HG02938 (cell line): ENCODE measurements around the gene GET3.
"Not testable (repeated sequence)": the region's sequence is repeated elsewhere in the genome, so short reads cannot be mapped to it uniquely, and the experiment has no call there.

ENCODE experiments used
- ATAC-seq: cut with Tn5 transposase; IDR thresholded peaks from one replicate; pipeline ENCODE4 v1.9.1; 2021; ENCODE audit warnings: mild to moderate bottlenecking, moderate library complexity; ENCODE audit not compliant: unreplicated experiment

The GET3 gene

GRCh38 chr19:12715102-12715501, 22.2 kb upstream of the GET3 start:
- no peak for ATAC-seq

- ATAC-seq: no peak
Observed at GRCh38 chr19:12715929-12716328, 21.4 kb upstream of the GET3 start.

DNA sequence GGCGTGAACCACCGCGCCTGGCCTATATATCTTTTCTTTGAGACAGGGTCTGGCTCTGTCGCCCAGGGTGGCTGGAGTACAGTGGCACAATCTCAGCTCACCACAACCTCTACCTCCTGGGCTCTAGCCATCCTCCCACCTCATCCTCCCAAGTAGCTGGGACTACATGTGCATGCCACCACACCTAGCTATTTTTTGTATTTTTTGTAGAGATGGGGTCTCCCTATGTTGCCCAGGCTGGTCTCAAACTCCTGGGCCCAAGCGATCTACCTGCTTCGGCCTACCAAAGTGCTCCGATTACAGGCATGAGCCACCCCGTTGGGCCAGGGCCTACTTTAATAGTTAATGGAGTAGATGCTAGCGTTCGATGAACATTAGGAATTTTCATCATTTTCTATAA, 17.0 kb upstream of the GET3 start:
- no peak for ATAC-seq

- no peak for ATAC-seq
Observed at GRCh38 chr19:12720851-12721655, 16.2 kb upstream of the GET3 start.

DNA sequence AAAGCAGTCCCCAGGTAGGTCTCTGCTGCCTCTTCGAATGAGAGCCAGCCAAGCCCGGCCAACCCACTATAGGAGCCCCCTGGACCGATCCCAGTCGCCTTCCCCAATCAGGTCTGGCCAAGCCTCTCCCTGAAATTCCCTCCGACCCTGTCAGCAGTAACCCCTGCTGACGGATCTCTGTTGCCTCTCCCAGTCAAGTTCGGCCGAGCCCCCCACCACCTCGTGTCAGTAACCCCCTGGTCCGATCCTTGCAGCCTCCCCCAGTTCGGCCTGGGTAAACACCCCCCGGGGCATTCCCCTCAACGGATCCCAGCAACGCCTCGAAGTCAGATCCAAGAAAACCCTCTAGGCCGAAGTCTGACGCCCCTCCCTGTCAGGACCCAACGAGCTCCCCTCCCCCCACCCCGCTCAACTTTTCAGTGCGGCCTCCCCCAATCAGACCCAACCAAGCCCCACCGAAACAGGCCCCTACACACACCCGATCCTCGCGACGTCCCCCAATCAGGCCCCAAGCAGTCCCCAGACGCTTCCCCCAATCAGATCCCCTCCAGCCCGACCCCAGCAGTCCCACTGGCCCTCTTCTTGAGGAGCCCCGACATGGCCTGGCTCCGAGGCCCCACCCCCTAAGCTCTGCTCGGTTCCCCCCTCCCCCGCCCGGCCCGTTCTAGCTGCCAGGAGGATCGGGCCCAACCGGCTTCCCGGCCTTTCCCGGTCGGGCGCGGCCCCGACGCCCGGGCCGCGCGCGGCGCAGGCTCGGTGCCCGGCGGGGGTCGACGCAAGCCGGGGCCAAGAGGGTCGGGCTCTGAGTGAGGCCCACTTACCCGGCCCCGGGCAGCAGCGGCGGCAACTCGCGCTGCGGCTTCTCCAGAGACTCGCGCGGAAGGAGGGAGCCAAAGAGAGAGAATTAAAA, 15.4 kb upstream of the GET3 start:
- no peak for ATAC-seq

DNA sequence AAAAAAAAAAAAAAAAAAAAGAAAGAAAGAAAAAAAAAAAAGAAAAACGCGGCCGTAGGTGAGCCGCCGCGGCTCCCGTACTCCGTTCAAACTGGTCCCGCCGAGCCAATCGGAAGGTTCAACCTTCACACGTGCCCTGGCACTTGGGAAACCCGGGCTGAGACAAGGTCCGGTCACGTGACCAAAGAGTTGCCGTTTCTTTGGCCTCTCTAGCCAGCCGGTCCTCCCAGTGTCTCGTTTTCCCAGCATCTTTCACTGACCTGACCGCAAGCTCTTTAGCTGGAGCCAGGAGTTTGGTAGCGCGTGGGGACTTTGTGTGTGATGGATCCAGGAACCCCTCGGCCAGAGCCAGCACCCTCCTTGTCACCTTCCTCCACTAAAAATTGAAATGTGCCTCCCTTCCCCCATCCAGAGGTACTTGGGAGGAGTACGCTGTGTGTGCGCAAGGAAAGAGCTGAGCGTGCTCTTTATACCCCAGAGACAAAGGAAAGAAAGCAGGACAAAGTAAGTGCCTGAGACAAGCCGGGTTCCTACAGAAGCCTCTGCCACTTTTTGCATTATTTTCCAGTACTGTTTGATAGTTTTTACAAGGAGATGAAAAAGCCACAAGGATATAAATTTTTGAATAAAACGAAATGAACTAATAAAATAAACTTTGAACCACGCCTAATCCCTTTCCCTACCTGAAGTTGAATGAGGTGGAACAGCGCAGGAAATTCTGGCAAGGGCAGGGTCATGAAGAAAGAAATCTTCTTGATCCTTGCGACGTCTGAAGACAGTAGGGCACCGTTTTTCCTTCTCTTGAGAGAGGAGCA, 14.5 kb upstream of the GET3 start:
- ATAC-seq: peak; percentile 76

DNA sequence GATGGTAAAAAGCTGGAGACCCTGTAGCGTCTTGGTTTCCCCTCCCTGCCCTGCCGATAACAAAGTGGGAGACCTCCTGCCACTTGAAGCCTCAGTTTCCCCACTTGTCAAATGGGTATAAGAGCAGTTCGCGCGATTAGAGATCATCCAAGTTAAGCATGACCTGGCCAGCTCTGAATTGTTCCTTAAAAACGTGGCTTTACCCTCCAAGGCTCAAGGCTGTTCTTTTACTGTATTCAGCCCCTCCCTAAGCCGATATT, 14.0 kb upstream of the GET3 start:
- no peak for ATAC-seq

GRCh38 chr19:12723641-12724426, 13.5 kb upstream of the GET3 start, which contains the start of gene TNPO2:
Gene TNPO2 (minus strand): TSS chr19:12723932. CDS start chr19:12720977, 2,955 bp downstream.
- no peak for ATAC-seq

- not testable (repeated sequence) for ATAC-seq
Observed at GRCh38 chr19:12725612-12726011, 11.7 kb upstream of the GET3 start.

DNA sequence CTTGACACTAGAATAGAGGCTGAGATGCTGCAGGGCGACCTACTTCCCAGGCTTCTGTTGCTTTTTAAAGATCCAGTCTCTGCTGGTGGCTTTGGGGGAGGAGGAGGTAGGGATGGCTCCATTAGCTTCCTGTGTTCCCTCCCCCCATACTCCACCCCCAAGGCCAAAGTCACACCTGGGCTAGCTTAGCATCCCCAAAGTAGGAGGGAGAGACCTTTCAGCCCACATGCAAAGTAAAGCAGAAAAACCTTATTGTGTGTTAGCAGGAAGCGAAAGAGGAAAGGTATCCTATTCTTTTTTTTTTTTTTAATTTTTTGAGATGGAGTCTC, 10.3 kb upstream of the GET3 start:
- no peak for ATAC-seq

DNA sequence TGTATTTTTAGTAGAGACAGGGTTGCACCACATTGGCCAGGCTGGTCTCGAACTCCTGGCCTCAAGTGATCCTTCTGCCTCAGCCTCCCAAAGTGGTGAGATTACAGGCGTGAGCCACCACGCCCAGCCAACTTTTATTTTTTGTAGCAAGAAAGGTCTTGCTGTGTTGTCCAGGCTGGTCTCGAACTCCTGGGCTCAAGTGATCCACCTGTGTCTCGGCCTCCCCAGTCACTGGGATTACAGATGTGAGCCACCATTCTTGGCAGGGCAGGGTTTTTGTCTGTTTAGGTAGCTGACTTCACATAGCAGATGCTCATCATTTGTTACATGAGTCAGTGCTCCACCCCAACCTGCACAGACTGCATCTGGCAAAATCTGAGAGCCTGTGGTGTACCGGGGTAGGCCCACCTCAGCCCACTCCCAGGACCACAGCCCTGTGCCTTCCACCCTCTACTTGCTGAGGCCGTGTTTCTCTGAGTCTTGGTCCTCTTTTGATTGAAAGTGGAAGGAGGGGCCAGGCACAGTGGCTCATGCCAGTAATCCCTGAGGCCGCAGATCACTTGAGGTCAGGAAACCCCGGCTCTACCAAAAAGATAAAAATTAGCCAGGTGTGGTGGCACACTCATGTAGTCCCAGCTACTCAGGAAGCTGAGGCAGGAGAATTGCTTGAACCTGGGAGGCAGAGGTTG, 9.4 kb upstream of the GET3 start:
- ATAC-seq: no peak

DNA sequence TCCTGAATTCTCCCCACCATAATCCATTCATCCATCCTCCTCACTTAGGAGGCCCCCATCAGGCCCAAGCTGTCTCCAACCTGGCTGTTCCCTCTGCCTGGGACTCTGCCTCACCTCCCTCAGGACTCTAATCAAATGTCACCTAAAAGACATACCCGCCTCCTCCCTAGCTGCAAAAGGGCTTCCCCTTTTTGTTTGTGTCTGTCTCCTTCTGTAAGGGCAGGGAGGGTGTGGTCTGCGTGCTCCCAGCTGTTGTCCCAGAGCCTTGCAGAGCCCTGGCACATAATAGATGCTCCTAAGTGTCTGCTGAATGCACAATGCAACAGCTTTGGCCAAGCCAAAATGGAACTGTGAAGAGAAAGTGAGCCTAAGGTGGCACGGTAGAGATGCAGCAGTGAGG, 7.2 kb upstream of the GET3 start:
- no peak for ATAC-seq

DNA sequence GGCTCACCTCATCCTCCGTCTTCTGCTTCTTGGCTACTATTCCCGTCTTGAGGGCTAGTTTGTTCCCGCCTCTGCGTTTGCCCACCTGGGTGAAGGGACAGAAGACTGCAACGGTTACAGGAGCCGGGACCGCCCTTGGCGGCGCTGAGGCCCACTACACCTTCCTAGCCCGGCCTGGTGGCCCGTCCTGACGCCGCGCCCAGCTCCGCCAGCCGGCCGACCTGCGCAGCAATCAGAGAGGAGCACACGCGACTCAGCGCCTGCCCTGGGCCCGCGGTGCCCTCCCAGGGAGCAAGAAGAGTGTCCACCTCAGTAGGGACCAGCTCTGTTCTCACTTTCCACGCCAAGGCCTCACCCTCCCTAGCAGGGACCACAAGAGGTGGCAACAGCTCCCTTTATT, 6.0 kb upstream of the GET3 start:
- no peak for ATAC-seq

- no peak for ATAC-seq
Observed at GRCh38 chr19:12733369-12734214, 3.7 kb upstream of the GET3 start.

- no peak for ATAC-seq
Observed at GRCh38 chr19:12737835-12738351, 596 bp downstream of the GET3 start.

DNA sequence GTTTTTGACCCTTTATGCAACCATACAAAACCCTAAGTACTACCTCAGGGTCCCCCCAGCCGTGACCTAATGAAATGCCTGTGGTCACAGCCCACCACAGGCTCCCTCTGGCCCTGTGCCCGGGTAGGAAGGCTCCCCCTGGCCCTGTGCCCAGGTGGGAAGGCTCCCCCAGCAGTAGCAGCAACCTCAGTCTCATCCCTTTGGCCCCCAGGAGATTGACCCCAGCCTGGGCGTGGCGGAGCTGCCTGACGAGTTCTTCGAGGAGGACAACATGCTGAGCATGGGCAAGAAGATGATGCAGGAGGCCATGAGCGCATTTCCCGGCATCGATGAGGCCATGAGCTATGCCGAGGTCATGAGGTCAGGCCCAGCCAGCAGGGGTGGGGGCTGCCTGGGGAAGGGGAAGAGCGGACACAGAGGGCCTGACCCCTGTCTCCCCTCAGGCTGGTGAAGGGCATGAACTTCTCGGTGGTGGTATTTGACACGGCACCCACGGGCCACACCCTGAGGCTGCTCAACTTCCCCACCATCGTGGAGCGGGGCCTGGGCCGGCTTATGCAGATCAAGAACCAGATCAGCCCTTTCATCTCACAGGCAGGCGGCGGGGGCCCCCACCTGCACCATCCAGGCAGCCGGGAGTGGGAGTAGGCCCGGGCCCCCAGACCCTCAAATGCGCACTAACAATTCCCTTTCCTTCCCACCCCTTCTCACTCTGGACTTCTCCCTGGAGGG, 8.0 kb downstream of the GET3 start:
- no peak for ATAC-seq

- no peak for ATAC-seq
Observed at GRCh38 chr19:12748489-12748888, 11.2 kb downstream of the GET3 start.

- ATAC-seq: no peak
Observed at GRCh38 chr19:12749938-12750521, 12.7 kb downstream of the GET3 start.
